ENCODE results near the gene PDZD7.
"Not testable (repeated sequence)": the region's sequence is repeated elsewhere in the genome, so short reads cannot be mapped to it uniquely, and the experiment has no call there.

The PDZD7 gene

DNA sequence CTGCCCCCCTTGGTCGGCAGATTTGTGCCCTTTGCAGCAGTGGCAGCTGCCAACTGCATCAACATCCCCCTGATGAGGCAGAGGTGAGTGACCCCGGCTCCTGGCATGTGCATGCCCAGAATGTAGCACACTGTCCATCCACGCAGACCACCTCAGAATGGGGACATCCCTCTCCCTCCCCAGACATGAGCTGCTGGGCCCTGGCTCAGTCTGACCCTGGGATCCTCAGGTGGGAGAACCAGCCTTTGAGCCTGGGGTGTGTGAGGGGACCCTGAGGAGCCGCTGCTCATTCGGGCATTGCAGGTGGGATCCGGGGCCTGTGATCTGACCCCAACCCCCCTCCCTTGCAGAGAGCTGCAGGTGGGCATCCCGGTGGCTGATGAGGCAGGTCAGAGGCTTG lies 5.8 kb upstream of the PDZD7 start:
- no peak for DNase-seq

- no peak for DNase-seq
These were observed 5.2 kb upstream of the PDZD7 start for GRCh38 chr10:101035916-101036702.

DNA sequence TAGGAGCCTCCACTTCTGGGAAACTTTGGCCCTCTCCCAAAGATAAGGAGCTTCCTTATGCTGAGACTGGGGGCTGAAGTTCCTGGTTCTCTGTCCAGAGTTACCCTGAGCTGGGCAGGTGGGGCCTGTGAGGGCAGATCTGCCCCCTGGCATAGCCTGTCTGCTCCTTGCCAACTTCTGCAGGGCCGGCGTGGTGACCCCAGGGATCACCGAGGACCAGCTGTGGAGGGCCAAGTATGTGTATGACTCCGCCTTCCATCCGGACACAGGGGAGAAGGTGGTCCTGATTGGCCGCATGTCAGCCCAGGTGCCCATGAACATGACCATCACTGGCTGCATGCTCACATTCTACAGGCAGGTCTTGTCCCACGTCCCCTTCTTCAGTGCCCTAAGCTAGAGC lies 4.4 kb upstream of the PDZD7 start:
- no peak for DNase-seq

DNA sequence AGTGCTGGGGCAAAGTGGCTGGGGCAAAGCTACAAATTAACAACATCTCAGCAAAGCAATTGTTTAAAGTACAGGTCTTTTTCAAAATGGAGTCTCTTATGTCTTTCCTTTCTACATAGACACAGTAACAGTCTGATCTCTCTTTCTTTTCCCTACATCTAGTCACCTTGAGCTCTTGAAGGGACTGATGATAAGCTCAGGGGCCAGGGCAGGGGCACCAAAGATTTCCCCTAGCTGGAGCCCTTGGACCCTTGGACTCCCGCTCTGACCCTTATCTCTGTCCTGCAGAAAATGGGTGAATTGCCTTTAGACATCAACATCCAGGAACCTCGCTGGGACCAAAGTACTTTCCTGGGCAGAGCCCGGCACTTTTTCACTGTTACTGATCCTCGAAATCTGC lies 3.5 kb upstream of the PDZD7 start:
- not testable (repeated sequence) for DNase-seq

GRCh38 chr10:101033276-101033675 lies 2.3 kb upstream of the PDZD7 start:
- no peak for DNase-seq

- DNase-seq: no peak
These were observed 1.8 kb upstream of the PDZD7 start for GRCh38 chr10:101032637-101033224.

DNA sequence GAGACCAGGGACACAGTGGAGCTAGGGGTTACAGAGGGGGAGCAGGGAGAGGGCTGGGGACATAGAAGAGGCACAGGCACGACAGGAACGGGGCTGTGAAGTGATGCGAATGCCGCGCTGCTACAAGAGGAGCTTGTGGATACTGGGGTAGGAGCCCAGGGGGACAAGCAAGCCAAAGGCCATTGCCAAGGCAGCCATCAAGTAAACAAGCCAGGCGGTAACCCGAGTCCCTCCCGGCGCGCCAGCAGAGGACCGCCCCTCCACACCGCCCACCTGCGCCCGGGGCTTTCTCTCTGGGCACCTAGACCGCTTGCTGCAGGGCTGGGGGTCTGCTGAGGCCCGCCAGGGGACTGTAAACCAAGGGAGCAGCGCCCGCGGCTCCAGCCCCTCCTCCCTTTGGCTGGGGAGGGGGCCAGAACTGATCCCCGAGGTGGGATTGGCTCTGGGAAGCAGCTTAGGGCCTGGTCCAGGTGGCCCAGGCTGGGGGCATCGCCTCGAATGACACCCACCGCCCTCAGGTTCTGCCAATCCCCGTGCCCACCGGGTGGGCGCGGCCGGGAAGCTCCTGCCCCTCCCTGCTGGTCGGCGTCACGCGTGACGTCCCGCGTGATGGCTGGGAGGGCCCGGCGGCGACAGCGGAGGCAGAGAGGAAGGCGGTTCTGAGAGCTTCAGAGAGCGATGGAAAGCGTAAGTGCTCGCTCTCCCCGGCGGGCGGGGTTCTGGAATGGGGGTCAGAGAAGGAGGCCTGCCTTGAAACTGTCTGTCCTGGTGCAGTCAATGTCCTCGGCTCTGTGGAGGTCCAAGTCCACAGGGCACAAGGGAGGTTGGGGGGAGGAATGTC lies 1.1 kb upstream of the PDZD7 start:
- peak; percentile 21 for DNase-seq

DNA sequence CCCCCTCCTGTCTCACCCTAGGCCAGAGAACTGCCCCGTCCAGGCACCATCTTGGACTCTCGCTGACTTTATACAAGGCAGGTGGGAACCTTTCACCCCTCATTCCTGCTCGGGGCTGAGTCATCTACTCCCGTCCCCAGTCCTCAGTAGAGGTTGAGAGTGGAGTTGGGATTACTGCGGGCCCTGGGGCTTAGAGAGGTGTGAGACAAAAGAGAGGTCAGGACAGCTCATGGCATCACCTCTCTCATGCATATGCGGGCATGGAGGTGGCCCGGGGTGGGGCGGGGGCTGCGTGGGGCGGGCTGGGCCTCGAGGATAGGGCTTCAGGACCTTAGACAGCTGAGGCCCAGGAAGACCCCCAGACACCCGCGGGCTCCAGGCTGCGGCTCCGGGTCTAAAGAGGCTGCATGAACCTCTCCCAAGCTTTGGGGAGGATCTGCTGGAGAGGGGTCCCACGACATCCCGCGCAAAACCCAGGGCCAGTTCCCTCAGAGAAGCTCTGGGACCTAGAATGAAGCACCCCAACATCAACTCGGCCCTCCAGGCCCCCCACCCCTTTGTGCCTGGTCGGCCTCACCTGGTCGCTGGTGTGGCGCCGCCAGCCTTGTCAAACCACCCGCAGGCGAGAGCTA lies 317 bp downstream of the PDZD7 start:
- no peak for DNase-seq

DNA sequence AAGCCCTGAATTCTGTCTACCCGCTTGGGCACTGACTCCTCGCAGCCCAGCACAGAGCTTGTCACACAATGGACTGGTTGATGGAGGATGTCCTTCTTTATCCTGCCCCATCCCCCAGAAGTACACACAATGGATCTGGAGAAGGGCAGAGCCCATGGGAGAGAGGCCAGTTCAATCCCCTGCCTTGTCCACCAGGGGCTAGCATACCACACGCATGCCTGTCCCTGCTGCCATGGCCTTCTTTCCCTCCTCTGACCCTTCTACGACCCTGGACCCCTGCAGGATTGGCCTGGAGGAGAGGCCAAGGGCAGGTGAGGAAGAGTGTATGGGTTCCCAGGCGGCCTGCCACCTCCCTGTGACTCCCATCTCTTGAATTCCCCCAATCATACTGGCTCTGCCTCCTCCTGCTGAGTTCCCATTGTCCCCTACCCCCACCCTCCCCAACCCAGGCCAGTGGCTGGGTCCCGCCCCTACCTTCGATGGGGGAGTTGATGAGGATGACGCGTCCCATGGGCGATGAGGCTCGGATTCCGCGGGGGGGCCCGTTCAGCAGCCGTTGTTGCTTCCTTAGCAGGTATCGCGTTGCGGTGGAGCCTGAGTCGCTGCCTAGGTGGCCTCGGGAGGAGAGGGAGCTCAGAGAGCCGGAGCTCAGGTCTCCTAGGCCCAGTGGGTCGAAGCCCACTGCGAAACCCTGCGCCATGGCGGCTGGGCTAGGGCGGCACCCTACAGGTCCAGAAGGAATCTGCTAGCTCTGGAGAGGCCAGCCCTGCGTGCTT lies 1.2 kb downstream of the PDZD7 start:
- DNase-seq: no peak

DNA sequence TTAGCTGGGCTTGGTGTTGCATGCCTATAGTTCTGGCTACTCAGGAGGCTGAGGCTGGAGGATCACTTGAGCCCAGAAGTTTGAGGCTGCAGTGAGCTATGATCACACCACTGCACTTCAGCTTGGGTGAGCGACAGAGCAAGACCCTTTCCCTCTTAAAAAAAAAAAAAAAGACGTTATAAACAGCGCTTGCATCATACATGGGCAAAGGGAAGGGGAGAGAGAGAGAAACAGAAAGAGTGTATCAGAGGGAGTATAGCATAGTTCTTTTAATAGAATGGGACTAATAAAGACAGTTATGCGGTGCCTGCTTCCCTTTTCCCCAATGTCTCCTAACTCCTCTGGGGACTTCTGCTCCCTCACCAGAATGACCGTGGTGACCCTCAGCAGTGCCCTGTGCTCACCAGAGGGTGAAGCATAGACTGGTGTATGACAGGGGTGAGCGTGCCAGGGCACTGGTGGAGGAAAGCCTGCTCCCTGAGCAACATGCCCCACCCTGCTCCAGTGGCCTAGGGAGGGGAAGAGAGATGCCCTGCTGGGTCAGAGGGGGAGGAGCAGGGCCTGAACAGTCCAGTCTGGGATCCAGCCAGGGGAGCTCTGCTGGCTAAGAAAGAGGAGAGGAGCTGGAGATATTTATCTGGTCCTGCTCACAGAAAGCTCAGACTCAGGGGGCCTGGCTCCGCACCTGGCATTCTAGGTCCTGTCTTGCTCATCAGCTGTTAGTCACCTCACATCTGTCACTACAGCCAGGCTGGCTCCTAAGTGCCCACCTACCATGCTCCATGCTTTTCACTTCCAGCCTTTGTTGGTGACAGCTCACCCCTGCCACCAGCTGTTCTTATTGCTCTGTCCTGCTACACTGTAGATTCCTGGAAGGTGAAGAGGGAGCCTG lies 2.2 kb downstream of the PDZD7 start:
- DNase-seq: no peak

- DNase-seq: no peak
These were observed 3.7 kb downstream of the PDZD7 start for GRCh38 chr10:101027106-101027720.

DNA sequence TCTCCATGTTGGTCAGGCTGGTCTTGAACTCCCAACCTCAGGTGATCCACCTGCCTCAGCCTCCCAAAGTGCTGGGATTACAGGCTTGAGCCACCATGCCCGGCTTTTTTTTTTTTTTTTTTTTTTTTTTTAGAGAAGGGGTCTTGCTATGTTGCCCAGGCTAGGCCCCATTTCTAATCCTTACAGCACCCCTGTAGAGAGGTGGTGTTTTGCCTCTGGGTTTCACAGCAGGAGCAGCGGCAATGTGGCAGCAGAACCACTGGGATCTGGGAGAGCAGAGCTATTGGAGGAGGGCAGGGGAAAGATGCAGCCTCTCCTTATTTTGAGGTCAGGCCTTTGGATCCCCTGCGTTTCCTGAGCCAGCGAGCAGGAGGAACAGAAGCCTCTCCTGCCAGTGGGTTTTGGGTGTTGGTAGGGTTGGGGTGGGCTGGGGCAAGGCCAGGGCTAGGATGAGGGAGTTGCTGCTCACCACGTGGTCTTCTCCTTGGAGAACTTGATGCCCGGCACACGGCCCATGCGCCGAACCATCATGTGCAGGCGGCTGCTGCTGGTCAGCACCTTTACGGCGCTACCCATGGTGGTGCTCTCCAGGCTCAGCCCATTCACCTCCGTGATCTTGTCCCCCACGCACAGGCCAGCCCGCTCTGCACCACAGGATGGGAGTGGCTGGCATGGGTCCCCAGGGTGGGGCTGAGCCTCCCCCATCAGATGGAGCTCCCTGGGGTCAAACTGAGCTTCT lies 7.8 kb downstream of the PDZD7 start:
- no peak for DNase-seq

- no peak for DNase-seq
These were observed 9.2 kb downstream of the PDZD7 start for GRCh38 chr10:101021692-101022251.

- no peak for DNase-seq
These were observed 9.7 kb downstream of the PDZD7 start for GRCh38 chr10:101021239-101021638.

- DNase-seq: no peak
These were observed 10.4 kb downstream of the PDZD7 start for GRCh38 chr10:101020427-101021075.

DNA sequence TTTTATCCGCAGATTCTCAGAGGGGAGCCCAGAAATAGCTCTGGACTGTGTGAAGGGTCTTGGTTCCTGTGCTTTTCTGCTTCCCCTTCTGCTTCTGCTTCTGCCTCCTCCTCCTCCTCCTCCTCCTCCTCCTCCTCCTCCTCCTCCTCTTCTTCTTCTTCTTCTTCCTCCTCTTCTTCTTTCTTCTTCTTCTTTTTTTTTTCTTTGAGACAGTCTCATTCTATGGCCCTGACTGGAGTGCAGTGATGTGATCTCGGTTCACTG lies 11.6 kb downstream of the PDZD7 start:
- no peak for DNase-seq

GRCh38 chr10:101018600-101019439 lies 12.1 kb downstream of the PDZD7 start:
- peak; percentile 37 for DNase-seq

DNA sequence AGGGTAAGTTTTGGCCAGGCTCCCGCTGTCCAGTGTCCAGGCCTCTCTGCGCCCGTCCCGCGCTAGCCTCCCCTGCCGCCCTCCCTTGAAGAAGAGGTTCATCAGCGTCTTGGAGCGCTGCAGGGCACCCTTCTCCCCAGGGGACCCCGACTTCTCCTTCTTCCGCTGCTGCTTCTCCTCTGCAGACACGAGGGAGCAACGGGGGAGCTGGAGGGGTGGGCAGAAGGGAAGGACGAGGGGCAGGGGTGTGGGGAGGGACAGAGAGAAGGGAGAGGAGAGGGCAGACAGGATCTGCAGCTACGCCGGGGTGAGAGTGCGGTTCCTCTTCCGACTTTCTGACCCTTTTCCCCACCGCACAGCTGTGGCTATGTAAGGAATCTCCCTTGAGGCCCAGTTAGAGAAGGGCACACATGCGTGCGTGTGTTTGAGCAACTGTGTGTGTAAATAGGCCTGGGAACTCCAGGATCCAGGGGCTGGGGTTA lies 12.8 kb downstream of the PDZD7 start:
- no peak for DNase-seq

DNA sequence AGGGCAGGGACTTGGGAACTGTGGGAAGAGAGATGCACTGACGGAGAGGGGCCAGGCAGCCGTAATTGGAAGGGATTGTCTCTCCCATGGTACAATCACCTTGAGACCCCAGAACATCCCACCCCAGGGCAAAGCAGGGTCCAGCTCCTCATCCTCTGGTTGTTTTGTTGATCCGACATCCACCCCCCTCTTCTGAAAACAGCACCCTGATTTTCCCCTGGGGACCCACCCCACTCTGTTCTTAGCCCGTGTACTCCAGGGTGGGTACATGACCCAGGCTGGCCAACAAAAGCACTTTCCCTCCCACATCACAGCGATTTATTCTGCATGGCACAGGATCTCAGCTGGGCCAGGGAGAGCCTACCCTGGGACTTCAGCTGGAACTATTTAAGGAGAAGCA lies 14.1 kb downstream of the PDZD7 start:
- DNase-seq: no peak
